MM.1S (cell line): ENCODE measurements around the gene TSHZ2.

Experiments
- DNase-seq: peaks from one replicate; pipeline ENCODE4 v3.0.0-alpha.2; 2015
- H2AFZ ChIP-seq: fragments of 300-600 bp; sonication (generic); 2 replicates; pipeline ENCODE4 v1.6.0; 2016; ENCODE audit warnings: antibody characterized with exemption, low read length
- H3F3A ChIP-seq: fragments of 300-600 bp; sonication (generic); 2 replicates; pipeline ENCODE4 v1.6.1; 2016; ENCODE audit warnings: mild to moderate bottlenecking, antibody characterized with exemption, low read length, moderate library complexity, mixed read lengths; ENCODE audit not compliant: insufficient read depth
- H3K27ac ChIP-seq: fragments of 300-600 bp; sonication (generic); 2 replicates; pipeline ENCODE4 v1.5.1; 2016; ENCODE audit warnings: mild to moderate bottlenecking, low read length
- H3K27me3 ChIP-seq: fragments of 300-600 bp; sonication (generic); replicated peaks from 2 replicates; pipeline ENCODE4 v1.6.0; 2016; ENCODE audit warnings: low read length; ENCODE audit not compliant: insufficient read depth
- H3K36me3 ChIP-seq: fragments of 300-600 bp; sonication (generic); replicated peaks from 2 replicates; pipeline ENCODE4 v1.6.1; 2016; ENCODE audit warnings: mild to moderate bottlenecking, low read length, mixed read lengths; ENCODE audit not compliant: insufficient read depth
- H3K4me1 ChIP-seq: fragments of 300-600 bp; sonication (generic); 2 replicates; pipeline ENCODE4 v1.6.1; 2016; ENCODE audit warnings: low read length, mixed read lengths
- H3K4me2 ChIP-seq: fragments of 300-600 bp; sonication (generic); 2 replicates; pipeline ENCODE4 v1.6.0; 2016; ENCODE audit warnings: low read depth, low read length
- H3K4me3 ChIP-seq: fragments of 300-600 bp; sonication (generic); 2 replicates; pipeline ENCODE4 v1.5.1; 2016; ENCODE audit warnings: low read length, mixed read lengths
- H3K79me2 ChIP-seq: fragments of 300-600 bp; sonication (generic); 2 replicates; pipeline ENCODE4 v1.6.1; 2016; ENCODE audit warnings: mixed run types, low read length, mixed read lengths
- H3K9ac ChIP-seq: fragments of 300-600 bp; sonication (generic); 2 replicates; pipeline ENCODE4 v1.6.1; 2016; ENCODE audit warnings: low read length, mixed read lengths
- H3K9me2 ChIP-seq: fragments of 300-600 bp; sonication (generic); replicated peaks from 2 replicates; pipeline ENCODE4 v1.6.1; 2016; ENCODE audit warnings: mild to moderate bottlenecking, low read length, mixed read lengths; ENCODE audit not compliant: insufficient read depth
- H3K9me3 ChIP-seq: fragments of 300-600 bp; sonication (generic); replicated peaks from 2 replicates; pipeline ENCODE4 v1.6.1; 2016; ENCODE audit warnings: mild to moderate bottlenecking, low read length, mixed read lengths; ENCODE audit not compliant: insufficient read depth
- H4K20me1 ChIP-seq: fragments of 300-600 bp; sonication (generic); 2 replicates; pipeline ENCODE4 v1.6.1; 2016; ENCODE audit warnings: mild to moderate bottlenecking, low read length, moderate library complexity, mixed read lengths; ENCODE audit not compliant: insufficient read depth
- CTCF ChIP-seq: fragments of 300-600 bp; sonication (generic); IDR thresholded peaks from 2 replicates; pipeline ENCODE4 v1.5.1; 2016; ENCODE audit warnings: antibody characterized with exemption, low read length, mixed read lengths
- EZH2 ChIP-seq: fragments of 300-600 bp; sonication (generic); optimal IDR thresholded peaks from 2 replicates; pipeline ENCODE3; 2017; ENCODE audit warnings: low read depth, mild to moderate bottlenecking, antibody characterized with exemption, low read length, mixed read lengths
- EZH2phosphoT487 ChIP-seq: fragments of 300-600 bp; sonication (generic); IDR thresholded peaks from 2 replicates; pipeline ENCODE4 v1.6.1; 2018; ENCODE audit warnings: antibody characterized with exemption, low read length

Gene TSHZ2

GRCh38 chr20:53001498-53002301 lies 29.5 kb downstream of the TSHZ2 start:
- TF ChIP-seq EZH2 (no peak), CTCF (no peak), EZH2phosphoT487 (no peak)
- Histone ChIP-seq H3F3A (peaks cover 32% of the 10 kb centered on the region), H3K4me3 (peak overlapping the region; percentile 42), H4K20me1 (no peaks in the 10 kb centered on the region), H3K9me2 (no peaks in the 10 kb centered on the region), H3K27ac (peak overlapping the region; percentile 89), H3K4me2 (peak overlapping the region; percentile 78), H2AFZ (peak overlapping the region; percentile 49), H3K9me3 (no peaks in the 10 kb centered on the region), H3K36me3 (no peaks in the 10 kb centered on the region), H3K9ac (peak overlapping the region; percentile 60), H3K27me3 (no peaks in the 10 kb centered on the region), H3K79me2 (no peaks in the 10 kb centered on the region), H3K4me1 (peaks cover 21% of the 10 kb centered on the region)
- DNase-seq: peak; percentile 64

GRCh38 chr20:53002786-53003185 lies 30.6 kb downstream of the TSHZ2 start:
- H3K4me2 ChIP-seq: peak overlapping the region; percentile 49
- peaks cover 32% of the 10 kb centered on the region for H3F3A ChIP-seq
- no peaks in the 10 kb centered on the region for H3K27me3 ChIP-seq
- no peak overlapping the region for H3K4me3 ChIP-seq
- H4K20me1 ChIP-seq: no peaks in the 10 kb centered on the region
- no peaks in the 10 kb centered on the region for H3K36me3 ChIP-seq
- no peak for DNase-seq
- H3K79me2 ChIP-seq: no peaks in the 10 kb centered on the region
- H3K9ac ChIP-seq: no peak overlapping the region
- H3K9me3 ChIP-seq: no peaks in the 10 kb centered on the region
- peaks cover 21% of the 10 kb centered on the region for H3K4me1 ChIP-seq
- peak overlapping the region; percentile 27; the same call in 1 of the 2 replicates for H2AFZ ChIP-seq
- TF ChIP-seq EZH2phosphoT487 (no peak), CTCF (no peak), EZH2 (no peak)
- no peaks in the 10 kb centered on the region for H3K9me2 ChIP-seq
- H3K27ac ChIP-seq: peak overlapping the region; percentile 89; the same call in 1 of the 2 replicates

- no peaks in the 10 kb centered on the region for H3K36me3 ChIP-seq
- H3F3A ChIP-seq: peaks cover 32% of the 10 kb centered on the region
- no peak for TF ChIP-seq CTCF
- no peak for DNase-seq
- no peaks in the 10 kb centered on the region for H3K9me3 ChIP-seq
- H3K9ac ChIP-seq: no peak overlapping the region
- no peak overlapping the region for H3K4me3 ChIP-seq
- no peak overlapping the region for H3K4me2 ChIP-seq
- H3K27me3 ChIP-seq: no peaks in the 10 kb centered on the region
- H3K9me2 ChIP-seq: no peaks in the 10 kb centered on the region; the same call in 1 of the 2 replicates
- no peak overlapping the region for H2AFZ ChIP-seq
- H3K79me2 ChIP-seq: no peaks in the 10 kb centered on the region
- peaks cover 21% of the 10 kb centered on the region for H3K4me1 ChIP-seq
- H4K20me1 ChIP-seq: no peaks in the 10 kb centered on the region
- no peak overlapping the region for H3K27ac ChIP-seq
Observed at GRCh38 chr20:53003420-53004154, 31.4 kb downstream of the TSHZ2 start.
